Stimulated activated CD4-positive, alpha-beta T cell treated with anti-CD3 and anti-CD28 coated beads, TNF-alpha, amount 100 ng/mL, for 1 hour (primary cell): Measurements from ENCODE around the gene KRTAP10-1.
A peak's percentile ranks its signal among the peaks of the same experiment; 100 is the strongest.

Experiments
- DNase-seq, 3 donors: peaks; one replicate each; pipeline ENCODE4 v3.0.0-alpha.2; 2020; ENCODE audit warnings: low read depth in 3 of 3, low spot score in 1 of 3

KRTAP10-1 gene

GRCh38 chr21:44516342-44516741 is 23.7 kb downstream of the KRTAP10-1 start:
- no peak for DNase-seq

- DNase-seq = no peak
Observed at GRCh38 chr21:44515359-44516165, 24.4 kb downstream of the KRTAP10-1 start.

DNA sequence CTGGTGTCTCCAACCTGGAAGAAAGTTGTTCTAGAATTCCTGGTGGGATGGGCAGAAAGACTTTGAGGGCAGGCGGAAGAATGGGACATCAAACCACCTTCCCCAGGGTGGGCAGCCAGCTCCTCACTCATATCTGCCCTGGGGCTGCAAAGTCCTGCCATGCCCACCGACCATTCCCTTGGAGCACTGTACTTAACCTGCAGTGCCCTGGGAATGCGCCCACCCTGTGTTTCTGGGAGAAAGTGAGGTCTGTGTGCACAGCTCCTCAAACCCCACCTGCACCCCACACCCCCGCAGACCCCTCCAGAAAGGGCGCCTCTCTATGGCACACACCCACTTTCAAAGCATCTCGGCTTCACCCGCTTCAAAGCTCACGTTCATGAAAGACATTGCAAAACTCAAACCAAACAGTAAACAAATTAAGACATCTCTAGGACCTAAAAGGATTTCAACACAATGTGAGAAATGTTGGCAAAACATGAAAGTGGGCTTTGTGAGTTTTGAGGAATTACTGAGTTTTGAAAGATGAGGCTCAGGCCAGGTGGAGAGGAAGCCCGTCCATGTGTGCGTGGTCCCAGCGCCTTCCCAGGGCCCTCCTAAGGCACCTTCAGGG is 25.1 kb downstream of the KRTAP10-1 start:
- no peak for DNase-seq

DNA sequence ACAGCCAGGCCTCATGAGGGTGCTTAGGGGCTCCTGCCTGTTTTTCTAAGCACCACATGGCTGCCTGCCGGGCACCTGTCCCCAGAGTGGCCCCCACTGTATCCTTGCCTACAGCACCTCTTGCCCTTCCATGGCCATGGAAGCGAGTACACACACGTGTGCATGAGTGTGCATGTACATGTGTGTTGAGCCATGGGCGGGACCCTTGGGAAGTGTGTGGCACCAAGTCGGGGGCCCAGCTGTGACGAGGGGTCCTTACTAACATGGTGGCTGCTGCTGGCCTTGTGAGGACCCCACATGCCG is 25.8 kb downstream of the KRTAP10-1 start:
- no peak for DNase-seq

DNA sequence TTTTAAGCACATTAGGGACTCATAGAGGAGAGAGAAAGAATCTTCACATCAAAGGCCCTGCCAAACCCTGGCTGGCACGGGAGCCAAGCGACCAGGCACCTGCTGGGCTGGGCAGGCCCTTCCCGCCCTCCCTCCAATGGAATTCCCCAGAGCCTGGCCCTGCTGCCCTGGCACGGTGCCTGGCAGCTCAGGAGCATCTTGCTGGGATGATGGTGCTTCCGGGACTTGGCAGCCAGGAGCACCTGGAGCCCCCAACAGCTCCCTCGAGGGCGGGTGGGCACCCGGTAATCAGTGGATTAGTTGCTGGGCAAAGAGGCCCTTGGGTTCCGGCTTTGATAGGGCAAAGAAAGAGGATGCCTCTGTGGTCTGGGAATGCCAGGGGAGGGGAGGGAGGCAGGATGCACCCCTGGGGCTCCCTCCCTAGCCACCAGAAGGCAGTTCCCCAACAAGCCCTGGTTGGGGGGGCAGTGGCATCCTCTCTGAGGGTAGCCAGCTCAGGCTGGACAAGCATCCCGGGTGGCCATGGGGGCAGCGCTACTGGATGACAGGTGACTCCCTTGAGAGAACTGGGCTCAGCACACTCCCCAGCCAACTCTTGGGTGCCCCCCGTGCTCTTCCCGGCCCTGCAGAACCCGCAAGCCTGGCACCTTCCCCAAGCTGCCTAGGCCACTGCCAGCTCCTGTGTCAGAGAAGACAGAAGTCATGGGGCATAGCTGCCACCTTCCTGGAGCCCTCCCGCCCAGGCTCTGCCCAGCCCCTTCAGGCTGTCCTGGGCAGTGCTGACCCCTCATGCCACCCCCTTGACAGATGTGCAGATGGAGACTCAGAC is 26.4 kb downstream of the KRTAP10-1 start:
- no peak for DNase-seq

DNA sequence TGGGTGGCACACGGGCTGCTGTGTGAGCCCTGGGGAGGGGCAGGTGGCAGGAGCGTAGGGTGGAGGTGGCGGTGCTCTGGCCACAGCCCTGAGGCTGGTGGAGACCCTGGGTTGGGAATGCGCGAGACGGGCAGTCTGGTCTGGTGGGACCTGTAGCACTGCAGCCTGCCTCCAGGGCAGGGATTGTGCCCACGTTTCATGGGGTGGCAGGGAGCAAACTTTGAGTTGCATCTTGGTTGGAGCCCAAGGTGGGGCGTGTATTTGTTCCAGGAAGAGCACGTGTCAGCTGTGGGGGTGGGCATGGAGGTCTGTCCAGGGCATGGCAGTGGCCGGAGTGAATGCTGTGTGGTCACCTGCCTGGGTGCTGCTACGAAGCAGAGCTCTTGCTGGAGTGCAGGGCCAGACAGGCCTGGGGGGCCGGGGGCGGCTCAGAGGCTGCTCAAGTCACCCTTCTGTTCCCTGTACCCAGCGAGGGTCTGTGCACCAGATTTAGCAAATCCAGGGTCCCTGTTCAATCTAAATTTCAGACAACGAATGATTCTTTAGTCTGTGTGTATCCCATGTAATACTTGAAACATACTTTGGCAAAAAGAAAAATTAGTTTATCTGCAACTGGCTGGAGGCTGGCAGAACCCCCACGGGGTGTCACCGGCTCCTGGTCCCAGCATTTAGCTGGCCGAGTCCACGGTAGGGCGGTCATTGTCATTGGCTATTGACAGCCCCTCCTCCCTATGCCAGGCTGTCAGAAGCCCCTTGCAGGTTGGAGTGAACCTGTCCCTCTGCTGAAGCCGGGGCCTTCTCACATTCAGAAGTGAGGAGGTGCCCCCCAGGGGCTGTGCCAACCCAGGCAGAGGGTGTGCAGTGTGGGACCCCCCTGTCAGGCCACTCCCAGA is 27.3 kb downstream of the KRTAP10-1 start:
- no peak for DNase-seq

GRCh38 chr21:44511938-44512275 is 28.1 kb downstream of the KRTAP10-1 start:
- DNase-seq = no peak

DNA sequence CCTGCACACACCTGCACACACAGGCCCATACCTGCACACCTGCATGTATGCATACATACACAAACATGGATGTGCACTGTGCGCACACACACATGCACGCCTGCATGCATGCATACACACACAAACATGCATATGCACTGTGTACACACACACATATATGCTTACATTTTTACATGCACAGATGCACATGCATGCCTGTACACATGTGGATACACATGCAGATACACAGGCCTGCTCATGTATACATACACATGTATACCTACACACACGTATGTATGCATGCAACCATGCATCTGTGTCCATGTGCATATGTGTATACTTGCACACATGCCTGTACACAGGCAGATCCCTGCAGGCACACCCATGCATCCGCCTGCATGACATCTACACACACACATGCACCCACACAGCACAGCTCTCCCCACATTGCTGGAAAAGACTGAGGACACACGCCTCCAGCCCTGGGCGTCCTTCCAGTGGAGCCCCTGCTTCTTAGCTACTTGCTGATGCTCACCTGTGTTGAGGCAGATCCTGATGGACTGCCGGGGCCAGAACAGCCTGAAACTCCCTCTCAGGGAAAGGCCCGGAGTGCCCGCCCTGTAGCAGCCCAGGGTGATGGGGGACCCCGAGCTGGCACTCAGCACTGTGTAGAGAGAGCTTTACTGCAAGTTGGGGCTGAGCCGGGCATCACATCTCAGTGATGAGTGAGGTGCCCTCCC is 28.6 kb downstream of the KRTAP10-1 start:
- DNase-seq = no peak

DNA sequence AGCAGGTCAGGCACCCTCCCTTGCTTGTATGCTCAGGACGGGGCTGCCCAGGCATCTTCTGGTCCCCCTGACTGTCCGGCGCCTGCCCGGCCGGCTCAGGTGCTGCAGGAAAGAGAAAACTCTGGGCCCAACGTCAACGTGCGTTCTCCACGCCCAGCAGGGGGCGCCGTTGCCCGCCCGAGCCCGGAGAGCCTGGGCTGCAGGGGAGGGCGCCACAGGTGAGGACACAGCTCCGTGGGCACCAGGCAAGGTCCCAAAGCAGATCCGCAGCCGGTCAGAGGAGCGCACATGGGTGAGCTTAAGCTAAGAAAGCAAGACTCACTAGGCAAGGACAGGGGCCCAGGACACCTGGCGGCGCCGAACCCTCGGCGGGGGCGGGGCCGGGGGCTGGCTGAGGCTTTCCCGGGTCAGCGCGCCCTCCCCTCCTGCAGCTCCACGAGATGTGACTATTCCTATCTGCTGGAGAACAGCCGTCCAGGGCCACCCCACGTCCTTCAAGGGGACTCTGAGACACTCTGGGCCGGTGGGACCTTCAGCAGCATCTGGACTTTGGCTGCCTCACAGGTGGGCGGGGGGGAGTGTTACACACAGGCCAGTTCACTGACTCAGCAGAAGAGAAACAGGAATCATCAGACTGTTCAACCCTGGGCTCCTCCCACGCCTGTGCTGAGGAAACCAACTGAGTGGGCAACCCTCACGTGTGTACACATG is 29.3 kb downstream of the KRTAP10-1 start:
- peak; percentile 42 to 73 (median 71) for DNase-seq

- no peak for DNase-seq
Observed at GRCh38 chr21:44510109-44510507, 29.9 kb downstream of the KRTAP10-1 start.

DNA sequence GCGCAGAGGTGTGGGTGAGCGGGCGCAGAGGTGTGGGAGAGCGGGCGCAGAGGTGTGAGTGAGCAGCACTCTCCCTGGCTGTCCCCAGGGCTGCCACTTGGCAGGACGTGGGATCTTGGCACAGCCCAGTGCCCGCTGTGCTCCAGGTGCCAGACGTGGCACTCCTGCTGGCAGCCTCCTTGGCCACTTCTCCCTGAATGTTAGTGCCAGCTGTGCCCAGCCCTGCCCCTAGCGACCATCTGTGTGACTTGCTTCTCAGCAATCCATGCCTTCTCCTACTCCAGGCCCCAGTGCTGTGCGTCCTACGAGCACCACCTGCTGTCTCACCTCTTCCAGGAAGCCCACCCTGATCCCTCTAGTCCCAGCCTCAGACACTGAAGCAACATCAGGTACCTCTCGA is 30.5 kb downstream of the KRTAP10-1 start:
- no peak for DNase-seq

DNA sequence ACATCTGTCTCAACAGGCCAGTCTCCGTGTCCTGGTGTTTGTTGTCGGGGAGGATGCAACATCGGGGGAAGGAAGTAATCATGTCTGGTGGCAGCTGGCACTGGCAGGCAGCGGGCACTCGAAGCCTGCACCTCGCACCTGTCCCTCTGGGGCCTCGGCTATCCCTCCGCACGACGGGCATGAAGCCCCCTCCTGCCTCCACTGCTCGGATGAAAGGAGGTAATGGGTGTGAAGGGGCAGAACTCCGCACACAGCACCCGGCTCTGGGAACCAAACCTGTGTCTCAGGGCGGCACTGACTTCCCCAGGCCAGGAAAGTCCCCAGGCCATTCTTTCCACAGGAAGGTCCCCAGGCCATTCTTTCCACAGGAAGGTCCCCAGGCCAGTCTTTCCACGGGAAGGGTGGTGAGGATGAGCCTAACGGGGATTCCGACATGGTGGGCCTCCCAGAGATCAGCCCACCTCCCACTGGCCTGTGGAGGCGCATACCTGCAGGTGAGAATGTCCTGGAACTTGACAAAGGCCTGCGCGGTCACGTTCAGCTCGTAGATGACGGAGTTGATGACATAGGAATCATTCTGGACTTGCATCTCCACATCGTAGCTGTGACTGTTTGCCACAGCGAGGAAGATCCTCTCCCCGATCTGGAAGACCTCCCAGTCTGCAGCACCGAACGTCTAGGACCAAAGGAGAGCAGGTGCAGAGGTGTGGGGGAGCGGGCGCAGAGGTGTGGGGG is 31.1 kb downstream of the KRTAP10-1 start:
- no peak for DNase-seq

DNA sequence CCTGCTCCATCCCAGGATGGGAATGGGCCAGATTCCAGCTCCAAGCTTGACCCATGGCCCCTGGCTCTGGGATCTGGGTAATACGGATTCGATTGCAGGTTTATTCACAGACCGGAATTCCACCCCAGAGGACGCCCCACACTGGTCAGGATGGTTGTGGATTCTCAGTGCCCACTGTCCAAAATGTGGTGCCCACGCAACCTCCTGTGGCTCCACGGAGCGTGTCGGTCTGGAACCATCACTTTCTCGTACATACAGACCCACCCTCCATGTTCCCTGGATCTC is 31.6 kb downstream of the KRTAP10-1 start:
- no peak for DNase-seq

GRCh38 chr21:44507673-44508425 is 32.1 kb downstream of the KRTAP10-1 start:
- DNase-seq = no peak

DNA sequence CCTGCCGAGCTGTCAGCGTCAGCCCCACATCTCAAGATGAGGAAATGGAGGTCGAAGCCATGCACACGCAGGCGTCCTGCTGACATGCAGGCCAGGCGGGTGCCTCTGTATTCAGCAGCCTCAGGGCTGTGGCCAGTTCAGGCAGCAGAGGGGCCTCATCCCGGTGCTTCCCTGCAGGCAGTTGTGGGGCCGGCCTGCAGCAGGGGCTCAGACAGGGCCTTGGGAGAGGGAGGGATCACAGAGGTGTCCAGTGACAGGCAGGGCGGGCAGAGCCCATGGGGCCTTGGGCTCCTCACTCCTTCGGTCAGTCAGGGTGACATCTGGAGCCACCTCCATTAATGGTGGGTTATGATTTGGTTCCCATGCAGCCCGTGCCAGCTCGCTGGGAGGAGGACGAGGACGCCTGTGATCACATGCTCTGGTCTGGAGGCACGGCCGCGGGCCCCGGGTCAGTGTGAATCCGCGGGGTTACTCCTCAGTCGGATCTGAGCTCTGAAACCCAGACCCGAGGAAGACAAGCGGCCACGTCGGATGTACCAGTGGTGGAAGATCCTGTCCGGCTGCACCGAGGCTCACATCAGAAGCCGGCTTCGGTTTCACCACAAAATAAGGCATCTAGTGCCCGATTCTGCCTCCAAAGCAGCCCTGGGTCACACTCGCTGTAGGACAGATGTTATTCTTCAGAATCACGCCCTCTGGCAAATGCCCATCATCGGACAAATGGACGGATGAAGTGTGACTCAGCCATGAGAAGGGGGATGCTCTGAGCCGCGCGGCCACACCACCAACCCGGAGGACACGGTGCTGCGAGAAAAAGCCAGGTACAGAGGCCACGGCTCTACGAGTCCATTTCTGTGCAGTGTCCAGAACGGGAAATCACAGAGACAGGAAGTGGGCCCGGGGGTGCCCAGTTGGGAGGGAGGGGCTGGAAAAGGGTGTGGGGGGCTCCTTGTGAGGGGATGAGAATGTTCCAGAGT is 33.4 kb downstream of the KRTAP10-1 start:
- DNase-seq = no peak

GRCh38 chr21:44505673-44506278 is 34.2 kb downstream of the KRTAP10-1 start:
- no peak for DNase-seq

DNA sequence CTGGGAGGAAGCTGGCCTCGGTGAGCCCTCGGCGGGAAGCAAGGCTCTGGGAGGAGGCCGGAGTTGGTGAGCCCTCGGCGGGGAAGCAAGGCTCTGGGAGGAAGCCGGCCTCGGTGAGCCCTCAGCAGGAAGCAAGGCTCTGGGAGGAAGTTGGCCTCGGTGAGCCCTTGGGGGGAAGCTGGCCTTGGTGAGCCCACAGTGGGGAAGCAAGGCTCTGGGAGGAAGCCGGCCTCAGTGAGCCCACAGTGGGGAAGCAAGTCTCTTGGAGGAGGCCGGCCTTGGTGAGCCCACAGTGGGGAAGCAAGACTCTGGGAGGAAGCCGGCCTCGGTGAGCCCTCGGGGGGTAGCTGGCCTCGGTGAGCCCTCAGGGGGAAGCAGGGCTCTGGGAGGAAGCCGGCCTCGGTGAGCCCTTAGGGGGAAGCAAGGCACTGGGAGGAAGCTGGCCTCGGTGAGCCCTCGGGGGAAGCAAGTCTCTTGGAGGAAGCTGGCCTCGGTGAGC is 36.0 kb downstream of the KRTAP10-1 start:
- no peak for DNase-seq
